ENCODE measurements around the gene MSLN.
"Not testable (repeated sequence)": the region's sequence is repeated elsewhere in the genome, so short reads cannot be mapped to it uniquely, and the experiment has no call there.

Gene MSLN

DNA sequence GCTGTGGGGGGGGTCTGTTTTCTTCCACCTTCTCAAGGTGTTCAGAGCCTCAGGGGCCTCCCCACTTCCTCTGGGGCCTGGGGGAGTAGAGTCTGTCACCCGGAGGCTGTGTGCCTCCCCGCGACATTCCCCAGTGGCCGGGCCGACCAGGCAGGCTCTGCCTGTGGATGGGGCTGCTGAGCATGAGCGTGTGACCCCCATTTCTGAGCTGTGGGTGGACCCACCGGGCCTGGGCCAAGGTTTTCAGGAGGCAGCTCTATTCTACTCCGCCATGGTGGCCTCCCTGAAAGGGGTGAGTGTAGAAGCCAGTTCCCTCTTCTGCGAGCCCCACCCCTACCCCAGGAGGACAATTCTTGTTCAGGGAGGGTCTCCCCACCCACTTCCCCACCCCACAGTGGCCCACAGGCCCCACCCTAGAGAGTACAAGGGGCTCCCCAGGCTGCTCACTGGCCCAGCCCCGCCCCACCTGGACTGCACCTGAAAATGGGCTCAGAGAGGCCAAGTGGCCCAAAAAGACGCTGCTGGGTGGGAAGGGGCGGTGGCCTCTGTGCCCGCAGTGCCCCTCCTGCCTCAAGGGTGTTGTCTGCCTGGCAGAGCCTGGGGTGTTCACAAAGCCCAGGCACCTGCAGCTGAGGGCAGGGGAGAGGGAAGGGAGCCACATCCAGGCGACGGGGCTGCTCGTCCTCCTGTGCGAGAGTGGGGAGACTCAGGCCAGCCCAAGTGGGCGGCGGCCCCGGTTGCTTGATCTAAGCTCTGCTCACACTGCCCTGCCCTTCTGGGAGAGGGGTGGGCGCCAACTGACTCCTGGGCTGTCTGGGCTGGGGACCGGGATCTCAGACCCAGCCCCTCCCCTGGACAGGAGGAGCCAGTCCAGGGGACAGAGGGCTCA lies 1.3 kb downstream of the MSLN start:
- DNase-seq: no peak

DNA sequence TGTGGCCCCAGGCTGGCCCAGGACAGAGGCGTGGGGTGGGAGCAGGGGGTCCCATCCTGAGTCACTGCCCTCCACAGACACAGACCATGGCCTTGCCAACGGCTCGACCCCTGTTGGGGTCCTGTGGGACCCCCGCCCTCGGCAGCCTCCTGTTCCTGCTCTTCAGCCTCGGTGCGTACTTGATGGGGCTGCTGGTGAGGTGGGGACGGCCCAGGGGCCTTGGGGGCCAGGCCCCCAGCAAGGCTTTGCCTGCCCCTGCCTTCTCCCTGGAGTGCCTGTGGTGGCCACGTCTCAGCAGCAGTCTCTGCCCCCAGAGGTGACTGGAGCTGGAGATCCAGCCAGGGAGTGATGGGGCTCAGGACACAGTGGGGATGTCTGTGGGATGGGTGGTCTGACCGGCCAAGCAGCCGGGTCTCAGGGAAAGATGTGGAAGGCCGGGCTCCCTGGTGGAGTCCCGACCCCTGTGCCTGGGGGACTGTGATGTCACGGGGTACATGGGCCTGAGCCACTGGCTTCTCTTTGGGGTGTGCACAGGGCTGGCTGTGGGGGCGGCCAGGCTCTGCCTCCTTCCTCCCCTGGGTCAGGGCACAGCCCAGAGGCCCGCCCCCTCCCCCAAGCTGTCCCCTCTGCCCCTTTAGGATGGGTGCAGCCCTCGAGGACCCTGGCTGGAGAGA lies 2.2 kb downstream of the MSLN start:
- no peak for DNase-seq

DNA sequence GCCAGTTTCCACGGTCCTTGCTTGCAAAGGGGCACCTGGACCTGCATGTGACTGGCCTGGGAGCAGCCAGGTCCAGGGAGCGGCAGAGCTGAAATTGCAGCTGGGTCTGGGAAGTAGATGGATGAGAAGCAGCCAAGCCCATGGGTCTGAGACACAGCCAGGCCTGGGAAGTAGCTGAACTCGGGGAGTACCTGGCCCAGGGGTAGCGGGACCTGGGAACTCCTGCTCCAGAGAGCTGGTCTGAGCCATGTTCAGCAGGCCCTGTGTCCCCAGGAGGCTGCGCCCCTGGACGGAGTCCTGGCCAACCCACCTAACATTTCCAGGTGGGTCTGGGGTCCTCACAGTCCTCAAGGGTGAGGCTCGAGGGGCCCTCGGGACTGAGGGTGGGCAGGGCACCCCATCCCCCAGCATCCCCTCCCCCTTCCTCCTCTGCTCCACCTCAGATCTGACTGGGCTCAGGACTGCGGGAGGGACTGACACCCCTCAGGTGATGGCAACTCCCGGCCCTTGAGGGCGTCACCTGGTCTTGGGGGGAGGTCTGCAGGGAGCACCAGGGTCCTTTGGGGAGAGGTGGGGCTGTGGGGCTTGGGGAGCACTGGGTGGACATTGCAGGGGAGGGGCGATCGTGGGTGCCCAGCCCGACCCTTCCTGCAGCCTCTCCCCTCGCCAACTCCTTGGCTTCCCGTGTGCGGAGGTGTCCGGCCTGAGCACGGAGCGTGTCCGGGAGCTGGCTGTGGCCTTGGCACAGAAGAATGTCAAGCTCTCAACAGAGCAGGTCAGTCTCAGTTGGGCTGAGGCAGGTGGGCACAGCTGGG lies 3.0 kb downstream of the MSLN start:
- DNase-seq: no peak

DNA sequence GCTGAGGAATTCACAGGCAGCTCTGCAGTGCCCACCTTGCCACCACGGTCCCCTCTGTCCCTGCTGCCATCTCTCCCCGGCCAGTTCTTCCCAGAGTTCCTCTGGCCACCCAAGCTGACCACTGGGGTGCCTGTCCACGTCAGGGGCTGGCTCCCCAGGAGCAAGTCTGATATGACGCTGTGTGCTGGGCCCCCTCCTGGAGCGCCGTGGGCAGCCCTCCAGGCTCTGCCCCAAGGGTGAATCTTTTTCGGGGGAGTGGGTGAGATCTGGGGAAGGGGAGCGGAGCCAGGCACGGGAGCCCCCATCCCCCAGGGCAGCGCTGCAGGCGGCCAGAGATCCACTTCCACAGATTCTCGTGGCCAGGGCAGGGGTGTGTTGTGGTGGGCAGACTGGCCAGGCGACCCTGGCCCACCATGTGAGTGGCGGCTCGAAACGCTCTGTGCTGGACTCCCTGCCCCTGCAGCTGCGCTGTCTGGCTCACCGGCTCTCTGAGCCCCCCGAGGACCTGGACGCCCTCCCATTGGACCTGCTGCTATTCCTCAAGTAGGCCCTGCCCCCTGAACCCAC lies 3.7 kb downstream of the MSLN start:
- DNase-seq: no peak

DNA sequence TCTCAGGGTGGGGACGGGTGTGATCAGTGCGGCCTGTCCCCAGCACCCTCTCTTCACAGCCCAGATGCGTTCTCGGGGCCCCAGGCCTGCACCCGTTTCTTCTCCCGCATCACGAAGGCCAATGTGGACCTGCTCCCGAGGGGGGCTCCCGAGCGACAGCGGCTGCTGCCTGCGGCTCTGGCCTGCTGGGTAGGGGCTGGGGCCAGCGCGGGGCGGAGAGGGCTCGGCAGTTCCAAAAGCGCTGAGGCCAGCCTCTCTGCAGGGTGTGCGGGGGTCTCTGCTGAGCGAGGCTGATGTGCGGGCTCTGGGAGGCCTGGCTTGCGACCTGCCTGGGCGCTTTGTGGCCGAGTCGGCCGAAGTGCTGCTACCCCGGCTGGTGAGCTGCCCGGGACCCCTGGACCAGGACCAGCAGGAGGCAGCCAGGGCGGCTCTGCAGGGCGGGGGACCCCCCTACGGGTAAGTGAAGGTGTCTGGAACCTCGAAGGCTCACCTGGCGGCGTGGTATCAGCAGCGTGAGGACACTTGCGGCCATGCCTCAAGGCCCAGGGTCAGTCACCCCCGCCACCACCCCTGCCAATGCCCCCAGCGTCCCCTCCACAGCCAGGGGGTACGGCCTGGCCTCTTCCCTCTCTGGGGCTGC lies 4.4 kb downstream of the MSLN start:
- no peak for DNase-seq

DNA sequence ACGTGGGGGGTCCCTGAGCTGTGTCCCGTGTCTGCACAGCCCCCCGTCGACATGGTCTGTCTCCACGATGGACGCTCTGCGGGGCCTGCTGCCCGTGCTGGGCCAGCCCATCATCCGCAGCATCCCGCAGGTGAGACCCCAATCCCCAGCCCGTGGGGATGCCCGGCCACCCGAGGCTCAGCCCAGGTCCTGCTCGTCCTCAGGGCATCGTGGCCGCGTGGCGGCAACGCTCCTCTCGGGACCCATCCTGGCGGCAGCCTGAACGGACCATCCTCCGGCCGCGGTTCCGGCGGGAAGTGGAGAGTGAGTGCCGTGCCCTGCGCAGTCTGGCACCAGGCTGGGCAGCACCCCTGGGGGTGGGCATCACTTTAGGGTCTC lies 4.9 kb downstream of the MSLN start:
- DNase-seq: no peak

DNA sequence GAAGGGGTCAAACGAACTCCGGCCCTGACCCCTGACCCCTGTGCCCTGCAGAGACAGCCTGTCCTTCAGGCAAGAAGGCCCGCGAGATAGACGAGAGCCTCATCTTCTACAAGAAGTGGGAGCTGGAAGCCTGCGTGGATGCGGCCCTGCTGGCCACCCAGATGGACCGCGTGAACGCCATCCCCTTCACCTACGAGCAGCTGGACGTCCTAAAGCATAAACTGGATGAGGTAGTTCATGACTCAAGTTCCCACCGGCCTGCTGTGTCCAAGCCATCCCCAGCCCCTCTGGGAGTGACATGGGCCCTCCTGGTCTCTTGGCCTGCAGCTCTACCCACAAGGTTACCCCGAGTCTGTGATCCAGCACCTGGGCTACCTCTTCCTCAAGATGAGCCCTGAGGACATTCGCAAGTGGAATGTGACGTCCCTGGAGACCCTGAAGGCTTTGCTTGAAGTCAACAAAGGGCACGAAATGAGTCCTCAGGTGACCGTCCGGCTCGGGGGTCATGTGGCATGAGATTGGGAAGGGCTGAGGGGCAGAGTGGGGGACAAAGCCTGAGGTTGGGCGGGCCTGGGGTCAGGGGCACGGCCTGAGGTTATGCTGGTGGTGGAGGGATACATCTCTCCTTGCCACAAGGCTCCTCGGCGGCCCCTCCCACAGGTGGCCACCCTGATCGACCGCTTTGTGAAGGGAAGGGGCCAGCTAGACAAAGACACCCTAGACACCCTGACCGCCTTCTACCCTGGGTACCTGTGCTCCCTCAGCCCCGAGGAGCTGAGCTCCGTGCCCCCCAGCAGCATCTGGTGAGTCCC lies 5.7 kb downstream of the MSLN start:
- no peak for DNase-seq

DNA sequence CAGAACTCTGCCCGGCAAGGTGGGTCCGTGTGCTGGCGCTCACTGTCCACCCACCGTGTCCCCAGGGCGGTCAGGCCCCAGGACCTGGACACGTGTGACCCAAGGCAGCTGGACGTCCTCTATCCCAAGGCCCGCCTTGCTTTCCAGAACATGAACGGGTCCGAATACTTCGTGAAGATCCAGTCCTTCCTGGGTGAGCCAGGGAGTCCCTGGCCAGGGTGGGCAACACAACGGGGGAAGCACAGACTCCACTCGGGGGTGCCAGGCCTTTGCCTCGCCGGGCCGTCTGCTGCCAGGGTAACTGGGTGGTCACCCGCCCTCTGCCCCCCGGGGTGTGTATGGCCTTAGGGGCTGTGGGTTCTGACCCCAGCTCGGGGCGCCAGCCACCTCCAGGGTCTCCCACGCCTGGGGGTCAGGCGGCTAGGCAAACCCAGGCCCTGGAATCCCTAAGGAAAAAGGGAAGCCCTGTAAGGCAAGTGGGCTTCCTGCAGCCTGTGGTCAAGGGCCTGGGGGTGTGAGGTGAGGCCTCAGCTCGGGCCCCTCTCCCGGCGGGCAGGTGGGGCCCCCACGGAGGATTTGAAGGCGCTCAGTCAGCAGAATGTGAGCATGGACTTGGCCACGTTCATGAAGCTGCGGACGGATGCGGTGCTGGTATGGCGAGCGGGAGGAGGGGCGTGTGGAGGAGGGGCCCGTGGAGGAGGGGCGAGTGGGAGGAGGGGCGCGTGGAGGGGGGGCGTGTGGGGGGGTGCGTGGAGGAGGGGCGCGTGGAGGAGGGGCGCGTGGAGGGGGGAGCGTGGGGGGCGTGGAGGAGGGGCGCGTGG lies 6.5 kb downstream of the MSLN start:
- no peak for DNase-seq

DNA sequence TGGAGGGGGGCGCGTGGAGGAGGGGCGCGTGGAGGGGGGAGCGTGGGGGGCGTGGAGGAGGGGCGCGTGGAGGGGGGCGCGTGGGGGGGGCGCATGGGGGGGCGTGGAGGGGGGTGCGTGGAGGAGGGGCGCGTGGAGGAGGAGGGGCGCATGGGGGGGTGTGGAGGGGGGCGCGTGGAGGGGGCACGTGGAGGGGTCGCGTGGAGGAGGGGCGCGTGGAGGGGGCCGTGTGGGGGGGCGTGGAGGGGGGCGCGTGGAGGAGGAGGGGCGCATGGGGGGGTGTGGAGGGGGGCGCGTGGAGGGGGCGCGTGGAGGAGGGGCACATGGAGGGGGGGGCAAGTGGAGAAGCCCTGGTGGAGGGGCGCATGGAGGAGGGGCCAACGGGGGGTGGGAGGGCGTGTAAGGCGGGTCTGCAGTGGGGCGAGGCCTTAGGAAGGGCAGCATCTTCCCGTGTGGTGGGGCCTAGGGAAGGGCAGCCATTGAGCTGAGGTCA lies 7.3 kb downstream of the MSLN start:
- no peak for DNase-seq

DNA sequence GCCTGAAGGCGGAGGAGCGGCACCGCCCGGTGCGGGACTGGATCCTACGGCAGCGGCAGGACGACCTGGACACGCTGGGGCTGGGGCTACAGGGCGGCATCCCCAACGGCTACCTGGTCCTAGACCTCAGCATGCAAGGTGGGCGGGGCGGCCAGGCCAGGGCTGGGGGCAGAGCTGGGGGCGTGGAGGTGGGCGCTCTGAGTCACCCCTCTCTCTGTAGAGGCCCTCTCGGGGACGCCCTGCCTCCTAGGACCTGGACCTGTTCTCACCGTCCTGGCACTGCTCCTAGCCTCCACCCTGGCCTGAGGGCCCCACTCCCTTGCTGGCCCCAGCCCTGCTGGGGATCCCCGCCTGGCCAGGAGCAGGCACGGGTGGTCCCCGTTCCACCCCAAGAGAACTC lies 7.9 kb downstream of the MSLN start:
- no peak for DNase-seq

DNA sequence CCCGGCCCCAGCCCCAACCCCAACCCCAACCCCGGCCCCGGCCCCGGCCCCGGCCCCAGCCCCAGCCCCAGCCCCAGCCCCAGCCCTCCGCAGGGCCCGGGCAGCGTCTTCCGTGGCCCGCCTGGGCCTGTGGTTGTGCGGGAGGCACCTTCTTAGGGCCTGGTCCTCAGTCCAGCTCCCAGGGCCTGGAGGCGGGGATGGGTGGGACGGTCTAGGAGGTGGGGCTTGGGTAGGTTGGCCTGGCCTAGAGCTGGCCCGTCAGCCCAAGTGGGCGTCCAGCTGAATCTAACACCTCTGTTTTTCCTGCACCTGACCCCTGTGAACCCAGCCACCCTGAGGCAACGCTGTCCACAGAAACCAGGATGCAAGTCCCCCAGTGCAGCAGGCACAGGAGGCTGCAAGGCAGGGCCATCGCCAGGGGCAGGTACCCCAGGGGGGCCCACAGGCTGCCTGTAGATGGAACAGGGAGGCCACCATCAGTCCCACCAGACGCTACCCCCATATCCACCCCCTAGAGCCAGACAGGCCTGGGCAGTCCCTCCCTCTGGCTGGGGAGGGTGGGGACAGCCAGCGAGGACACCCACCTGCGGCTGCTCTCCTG lies 8.8 kb downstream of the MSLN start:
- no peak for DNase-seq

DNA sequence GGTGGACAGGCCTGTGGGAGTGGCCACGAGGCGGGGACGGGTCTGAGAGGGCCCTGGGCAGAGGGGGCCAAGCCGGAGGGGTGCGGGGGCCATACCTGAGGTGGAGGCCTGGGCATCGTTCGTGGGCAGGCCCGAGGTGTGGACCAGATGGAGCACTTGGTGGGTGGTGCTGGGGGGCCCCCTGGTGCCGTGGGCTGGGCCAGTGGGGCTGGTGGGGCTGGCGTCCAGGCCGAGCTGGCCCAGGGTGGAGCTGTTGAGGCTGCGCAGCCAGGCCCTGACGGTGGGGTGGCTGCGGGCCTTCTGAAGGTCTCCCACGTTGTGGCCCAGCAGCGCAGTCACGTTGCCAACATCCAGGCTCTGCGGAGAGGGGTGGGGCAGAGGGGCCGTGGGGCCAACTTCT lies 9.4 kb downstream of the MSLN start:
- no peak for DNase-seq

DNA sequence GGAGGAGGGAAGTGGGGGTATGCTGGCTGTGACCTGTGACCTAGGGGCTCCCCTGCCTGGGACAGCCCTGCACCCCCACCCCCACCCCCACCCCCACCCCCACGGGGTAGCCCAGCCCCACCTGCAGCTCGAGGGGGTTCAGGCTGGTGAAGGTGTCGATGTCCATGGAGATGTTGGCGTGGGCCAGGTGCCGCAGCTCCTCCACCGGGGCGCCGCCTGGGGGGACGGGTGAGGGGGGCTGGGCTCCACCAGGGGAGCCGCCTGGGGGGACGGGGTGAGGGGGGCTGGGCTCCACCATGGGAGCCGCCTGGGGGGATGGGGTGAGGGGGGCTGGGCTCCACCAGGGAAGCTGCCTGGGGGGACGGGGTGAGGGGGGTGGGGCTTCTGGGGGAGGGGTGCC lies 9.9 kb downstream of the MSLN start:
- DNase-seq: no peak

DNA sequence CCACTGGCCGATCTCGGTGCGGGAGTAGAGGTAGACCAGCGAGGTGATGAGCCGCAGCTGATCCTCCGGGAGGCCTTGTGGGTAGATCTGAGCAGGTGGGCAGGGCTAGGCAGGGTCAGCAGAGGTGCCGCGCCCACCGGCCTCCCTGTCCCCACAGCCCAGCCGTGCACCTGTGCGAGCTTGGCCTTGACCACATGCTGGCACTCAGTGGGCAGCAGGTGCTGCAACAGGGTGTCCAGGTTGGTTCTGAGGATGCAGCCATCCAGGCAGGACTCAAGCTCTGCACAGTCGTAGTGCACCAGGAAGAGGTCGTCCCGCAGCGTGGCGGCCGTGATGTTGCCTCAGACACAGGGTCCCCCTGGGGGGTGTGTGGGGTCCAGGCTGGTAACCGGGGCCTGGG lies 12.4 kb downstream of the MSLN start:
- no peak for DNase-seq

DNA sequence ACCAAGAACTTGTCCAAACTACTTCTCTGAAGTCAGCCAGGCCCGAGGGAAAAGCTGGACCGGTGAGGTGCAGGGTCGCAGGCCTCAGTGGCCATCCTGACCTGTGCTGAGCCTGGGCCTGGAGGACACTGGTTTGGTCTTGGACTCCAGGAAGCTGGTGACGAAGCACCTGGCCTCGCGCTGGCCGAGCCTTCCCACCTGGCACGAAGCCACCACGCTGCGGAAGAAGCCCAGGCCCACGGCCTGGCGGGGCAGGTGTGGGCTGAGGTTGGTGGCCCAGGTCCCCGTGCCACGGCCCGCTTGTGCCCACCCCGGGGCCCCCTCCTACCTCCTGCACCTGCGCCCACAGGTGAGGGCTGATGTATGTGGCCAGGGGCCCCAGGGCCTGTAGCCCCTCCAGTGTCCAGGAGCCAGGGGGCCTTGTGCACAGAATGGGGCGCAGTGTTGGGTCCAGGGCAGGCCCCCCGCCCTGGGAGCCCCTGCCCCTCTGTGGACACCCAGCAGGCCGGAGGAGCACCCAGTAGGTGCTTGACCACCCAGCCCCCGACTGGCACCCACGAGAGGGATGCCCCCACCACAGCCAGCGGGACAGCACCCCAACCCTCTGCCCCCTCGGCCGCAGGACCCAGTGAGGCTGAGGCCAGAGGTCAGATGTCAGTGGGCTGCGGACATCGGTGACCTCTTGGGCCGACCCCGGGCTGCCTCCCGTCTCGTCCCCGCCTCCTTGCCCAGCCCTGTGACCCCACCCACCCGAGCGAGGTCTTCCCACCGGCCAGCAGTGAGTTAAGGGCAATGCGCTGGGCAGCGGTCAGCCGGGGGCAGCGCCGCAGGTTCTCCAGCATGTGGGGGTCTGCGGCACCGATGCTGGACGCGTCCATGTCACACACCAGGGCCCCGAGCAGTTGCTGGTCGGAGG lies 13.8 kb downstream of the MSLN start:
- DNase-seq: no peak

DNA sequence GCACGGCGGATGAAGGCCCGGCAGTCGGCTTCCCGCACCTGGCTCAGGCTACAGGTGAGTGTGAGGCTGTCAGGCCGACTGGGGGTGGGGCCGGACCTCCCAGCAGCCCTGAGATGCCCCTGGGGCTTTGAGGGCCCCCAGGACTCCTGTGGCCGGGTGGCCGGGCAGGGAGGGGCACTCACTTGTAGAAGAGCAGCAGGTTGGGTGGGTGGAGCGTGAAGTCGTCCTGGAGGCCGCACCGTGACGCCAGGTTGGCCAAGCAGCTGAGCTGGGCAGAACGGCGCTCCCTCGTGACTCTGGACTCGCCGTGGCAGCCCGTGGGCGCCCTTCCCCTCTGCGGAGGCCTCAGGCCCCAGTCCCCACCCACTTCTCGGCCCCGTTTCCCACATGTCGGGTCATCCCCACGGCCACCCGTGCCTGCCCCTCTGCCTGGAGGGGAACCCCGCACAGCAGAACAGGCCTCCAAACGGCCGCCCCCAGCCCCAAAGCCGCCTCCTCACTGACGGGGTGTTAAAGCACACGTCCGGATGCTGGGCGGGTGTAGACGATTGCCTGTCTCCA lies 14.8 kb downstream of the MSLN start:
- DNase-seq: no peak

DNA sequence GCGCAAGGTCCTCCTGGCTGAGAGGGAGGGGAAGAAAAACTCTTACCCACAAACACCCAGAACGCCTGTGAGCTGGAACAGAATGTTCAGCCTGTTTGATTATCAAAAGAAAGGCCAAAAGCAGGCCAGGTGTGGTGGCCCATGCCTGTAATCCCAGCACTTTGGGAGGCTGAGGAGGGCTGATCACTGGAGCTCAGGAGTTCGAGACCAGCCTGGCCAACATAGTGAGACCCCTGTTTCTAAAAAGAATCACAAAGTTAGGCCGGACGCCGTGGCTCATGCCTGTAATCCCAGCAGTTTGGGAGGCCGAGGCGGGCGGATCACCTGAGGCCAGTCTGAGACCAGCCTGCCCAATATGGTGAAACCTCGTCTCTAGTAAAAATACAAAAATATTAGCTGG lies 15.8 kb downstream of the MSLN start:
- DNase-seq: not testable (repeated sequence)

DNA sequence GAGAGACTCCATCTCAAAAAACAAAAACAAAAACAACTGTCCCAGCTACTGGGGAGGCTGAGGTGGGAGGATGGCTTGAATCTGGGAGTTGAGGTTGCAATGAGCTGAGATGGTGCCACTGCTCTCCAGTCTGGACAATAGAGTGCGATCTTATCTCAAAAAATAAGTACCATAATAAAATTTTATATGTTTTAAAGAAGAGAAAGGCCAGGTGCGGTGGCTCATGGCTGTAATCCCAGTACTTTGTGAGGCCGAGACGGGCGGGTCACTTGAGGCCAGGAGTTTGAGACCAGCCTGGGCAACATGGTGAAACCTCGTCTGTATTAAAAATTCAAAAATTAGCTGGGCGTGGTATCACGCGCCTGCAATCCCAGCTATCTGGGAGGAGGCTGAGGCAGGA lies 16.3 kb downstream of the MSLN start:
- DNase-seq: no peak

DNA sequence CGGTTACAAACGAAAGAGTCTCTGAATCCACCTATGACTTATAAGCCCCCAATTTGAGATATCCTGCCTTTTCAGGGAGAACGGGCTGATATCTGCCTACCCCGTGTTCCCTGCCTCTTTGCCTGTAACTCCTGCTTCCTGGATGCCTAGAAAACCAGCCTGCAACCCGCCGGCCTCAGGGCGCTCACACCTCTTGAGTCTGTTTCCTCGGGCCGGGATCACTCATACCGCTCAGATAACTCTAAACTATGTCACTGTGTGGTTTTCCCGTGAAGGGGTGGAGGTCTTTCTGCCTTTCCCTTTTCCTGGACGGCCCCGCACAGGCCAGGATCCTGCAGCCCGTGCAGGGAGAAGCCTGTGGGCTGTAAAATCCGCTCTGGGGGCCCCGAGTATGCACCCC lies 17.3 kb downstream of the MSLN start:
- DNase-seq: no peak

All from NCI-H1436 treated with DMSO at 0.1 percent for 48 hours (cell line).